HepG2 (cell line): ENCODE data around the gene TXNRD1.

Source experiments
- ARNT ChIP-seq: fragments of 450-650 bp; IDR thresholded peaks from 2 replicates; pipeline ENCODE4 v1.6.1; 2017
- BCL6 ChIP-seq: IDR thresholded peaks from 2 replicates; pipeline ENCODE4 v1.6.1; 2016; ENCODE audit warnings: missing genetic modification reagents, missing compliant biosample characterization
- KLF12 ChIP-seq: sonication (generic); formaldehyde crosslinking; IDR thresholded peaks from 2 replicates; pipeline ENCODE4 v1.4.0; 2020; ENCODE audit warnings: missing genetic modification reagents, borderline replicate concordance
- MAF1 ChIP-seq: sonication (generic); formaldehyde crosslinking; IDR thresholded peaks from 2 replicates; pipeline ENCODE4 v1.5.0; 2020; ENCODE audit warnings: missing genetic modification reagents, borderline replicate concordance
- MED13 ChIP-seq: sonication (generic); formaldehyde crosslinking; IDR thresholded peaks from 2 replicates; pipeline ENCODE4 v1.5.0; 2020; ENCODE audit warnings: missing genetic modification reagents
- MYNN ChIP-seq: sonication (generic); formaldehyde crosslinking; IDR thresholded peaks from 2 replicates; pipeline ENCODE4 v1.4.0; 2020; ENCODE audit warnings: mild to moderate bottlenecking, low read depth, missing genetic modification reagents
- NFYB ChIP-seq: sonication (generic); formaldehyde crosslinking; IDR thresholded peaks from 2 replicates; pipeline ENCODE4 v1.4.0; 2020; ENCODE audit warnings: missing genetic modification reagents
- POLR2AphosphoS5 ChIP-seq: IDR thresholded peaks from 2 replicates; pipeline ENCODE4 v1.6.1; 2012; ENCODE audit warnings: low read depth, low read length
- PTBP1 ChIP-seq: fragments of 200-400 bp; formaldehyde crosslinking; IDR thresholded peaks from 2 replicates; pipeline ENCODE4 v1.6.1; 2018; ENCODE audit warnings: low read length, low read depth; ENCODE audit not compliant: poor library complexity, severe bottlenecking
- RAD21 ChIP-seq: fragments of 450-650 bp; formaldehyde crosslinking; IDR thresholded peaks from 2 replicates; pipeline ENCODE4 v1.5.0; 2020; ENCODE audit warnings: mild to moderate bottlenecking
- SAFB2 ChIP-seq: sonication (generic); formaldehyde crosslinking; IDR thresholded peaks from 2 replicates; pipeline ENCODE4 v1.5.1; 2020; ENCODE audit warnings: missing genetic modification reagents, low read depth, mild to moderate bottlenecking, borderline replicate concordance
- STAG1 ChIP-seq: sonication (generic); formaldehyde crosslinking; IDR thresholded peaks from 2 replicates; pipeline ENCODE4 v1.4.0; 2020; ENCODE audit warnings: missing genetic modification reagents
- ZBTB7A ChIP-seq: sonication (generic); formaldehyde crosslinking; IDR thresholded peaks from 2 replicates; pipeline ENCODE4 v1.8.0; 2022; ENCODE audit warnings: mild to moderate bottlenecking, missing genetic modification reagents
- ZSCAN25 ChIP-seq: sonication (generic); formaldehyde crosslinking; IDR thresholded peaks from 2 replicates; pipeline ENCODE4 v1.8.0; 2022; ENCODE audit warnings: mild to moderate bottlenecking, missing genetic modification reagents

GRCh38 chr12:104249017-104249416, 33.4 kb downstream of the TXNRD1 start:
- TF ChIP-seq KLF12 (CRISPR knock-in tag) (no peak), ARNT (no peak), STAG1 (CRISPR knock-in tag) (no peak), MAF1 (no peak), SAFB2 (CRISPR knock-in tag) (no peak), NFYB (CRISPR knock-in tag) (no peak), MYNN (CRISPR knock-in tag) (no peak), ZSCAN25 (CRISPR knock-in tag) (no peak), RAD21 (CRISPR knock-in tag) (no peak), ZBTB7A (no peak), MED13 (CRISPR knock-in tag) (no peak), PTBP1 (no peak), BCL6 (CRISPR knock-in tag) (no peak), POLR2AphosphoS5 (no peak)
